K562 (cell line): ENCODE data around the gene ATP6V0A1. TPM values are rescaled to one million over a fixed set of nuclear protein-coding genes. Genes with fewer than 3 reads are reported as not detected.

ENCODE experiments used
- ATAC-seq: fragments of 200-7000 bp; cut with Tn5 transposase; 3 replicates; pipeline ENCODE4 v1.9.1; 2020; ENCODE audit warnings: moderate library complexity
- BruUV-seq: library from RNA; stranded (reverse); fragments of 400-500 nt; replicated peaks from 2 replicates; lab custom pipeline; 2021; lab: Mats Ljungman, UMichigan
- CTCF ChIA-PET: fragments of 300-600 bp; formaldehyde crosslinking; extraction: SDS; loops from one replicate; lab custom pipeline; 2021; ENCODE audit warnings: low intra/inter-chr PET ratio; lab: Yijun Ruan, JAX
- POLR2A ChIA-PET: fragments of 300-600, 350-650 bp; sonication (Branson Sonifier 250); formaldehyde crosslinking; extraction: SDS; loops from one replicate; lab custom pipeline; 2021; ENCODE audit warnings: antibody characterized with exemption, inconsistent platforms; lab: Yijun Ruan, JAX
- DNase-seq, 4 experiments: peaks; one replicate each; pipeline versions ENCODE4 v3.0.0 to v3.0.0-alpha.2; 2011 to 2018; ENCODE audit warnings: low spot score in 3 of 4, mixed read lengths in 3 of 4; ENCODE audit errors: extremely low read depth in 1 of 4
- FAIRE-seq: peaks from 2 replicates; lab custom pipeline; 2011; peaks lifted over from hg19 to GRCh38; lab: Jason Lieb, UNC
- H2AFZ ChIP-seq: 2 replicates; pipeline ENCODE4 v1.6.0; 2011; ENCODE audit warnings: low read depth, low read length, control low read depth, inconsistent platforms
- H3K27ac ChIP-seq: fragments of 200-600 bp; 3 replicates; pipeline ENCODE4 v1.8.0; 2011; ENCODE audit warnings: low read depth, mild to moderate bottlenecking, control low read depth, inconsistent platforms, low read length, moderate library complexity, mixed read lengths; ENCODE audit errors: extremely low read depth
- H3K27me3 ChIP-seq, 2 experiments: fragments of 300-600 bp in 1 of 2; 2 replicates in 1 of 2; 3 replicates in 1 of 2; pipeline versions ENCODE4 v1.6.0 to v1.8.0; 2011; ENCODE audit warnings: inconsistent platforms in 2 of 2, low read length in 2 of 2, mild to moderate bottlenecking in 1 of 2, mixed read lengths in 1 of 2, moderate library complexity in 1 of 2; ENCODE audit not compliant: control insufficient read depth in 2 of 2, insufficient read depth in 2 of 2
- H3K36me3 ChIP-seq: fragments of 300-600 bp; 3 replicates; pipeline ENCODE4 v1.8.0; 2011; ENCODE audit warnings: mild to moderate bottlenecking, low read length, inconsistent platforms; ENCODE audit not compliant: control insufficient read depth, insufficient read depth
- H3K4me1 ChIP-seq, 2 experiments: fragments of 200-600 bp in 1 of 2; replicated peaks in 1 of 2; 2 replicates in 1 of 2; 3 replicates in 1 of 2; pipeline versions ENCODE4 v1.5.1 to v1.8.0; 2011; ENCODE audit warnings: inconsistent platforms in 2 of 2, low read length in 2 of 2, mild to moderate bottlenecking in 1 of 2, mixed read lengths in 1 of 2, moderate library complexity in 1 of 2; ENCODE audit not compliant: control insufficient read depth in 2 of 2, insufficient read depth in 2 of 2
- H3K4me2 ChIP-seq: 2 replicates; pipeline ENCODE4 v1.6.1; 2011; ENCODE audit warnings: low read length, control low read depth, inconsistent platforms, mixed read lengths; ENCODE audit not compliant: insufficient read depth
- H3K4me3 ChIP-seq: fragments of 200-600 bp; sonication (generic), shearing (Covaris generic); 2 replicates; pipeline ENCODE4 v1.5.1; 2016; ENCODE audit warnings: control low read depth, inconsistent platforms
- H3K79me2 ChIP-seq: fragments of 200-600 bp; 3 replicates; pipeline ENCODE4 v1.8.0; 2011; ENCODE audit warnings: low read length, inconsistent platforms; ENCODE audit not compliant: control insufficient read depth, insufficient read depth
- H3K9ac ChIP-seq, 2 experiments: 2 replicates each; pipeline versions ENCODE4 v1.6.0 to v1.6.1; 2011; ENCODE audit warnings: low read depth in 2 of 2, low read length in 2 of 2, control low read depth in 1 of 2, inconsistent platforms in 1 of 2, mild to moderate bottlenecking in 1 of 2, mixed read lengths in 1 of 2; ENCODE audit not compliant: insufficient read depth in 1 of 2
- H3K9me1 ChIP-seq: one replicate; pipeline ENCODE4 v1.6.0; 2011; ENCODE audit warnings: inconsistent platforms, mild to moderate bottlenecking, low read length, moderate library complexity; ENCODE audit not compliant: control insufficient read depth, insufficient read depth
- H3K9me3 ChIP-seq: replicated peaks from 2 replicates; pipeline ENCODE4 v1.5.1; 2011; ENCODE audit warnings: low read depth, low read length, inconsistent platforms; ENCODE audit not compliant: control insufficient read depth, insufficient read depth
- H4K20me1 ChIP-seq: replicated peaks from 2 replicates; pipeline ENCODE4 v1.6.1; 2011; ENCODE audit warnings: low read length, inconsistent platforms, mixed read lengths; ENCODE audit not compliant: control insufficient read depth, insufficient read depth
- DDX20 ChIP-seq: fragments of 450-650 bp; IDR thresholded peaks from 2 replicates; pipeline ENCODE4 v1.6.1; 2016; ENCODE audit warnings: missing genetic modification characterization, low read depth, mild to moderate bottlenecking, missing compliant biosample characterization, moderate library complexity
- MGA ChIP-seq: fragments of 450-650 bp; IDR thresholded peaks from 2 replicates; pipeline ENCODE4 v1.6.1; 2016; ENCODE audit warnings: mild to moderate bottlenecking, moderate library complexity
- ZC3H11A ChIP-seq: IDR thresholded peaks from 2 replicates; pipeline ENCODE4 v1.6.1; 2012; ENCODE audit warnings: low read depth, low read length, improper control_type of control experiment
- ZSCAN32 ChIP-seq: fragments of 450-650 bp; formaldehyde crosslinking; IDR thresholded peaks from 2 replicates; pipeline ENCODE4 v1.4.0; 2020; ENCODE audit warnings: mild to moderate bottlenecking, moderate library complexity
- WGBS: fragments of 100-300 bp; shearing (Covaris generic); methylation state at CpG from one replicate; pipeline ENCODE4 v1.1.6; 2016; ENCODE audit warnings: low coverage, mixed read lengths; ENCODE audit not compliant: insufficient coverage; ENCODE audit errors: missing lambda C conversion rate; 5-methylcytosine and 5-hydroxymethylcytosine counted together
- in situ Hi-C: fragments of 300-500 bp; cut with MboI; formaldehyde crosslinking; loops from 4 replicates; pipeline ENCODE4 v1.15.0; 2018; ENCODE audit warnings: inconsistent platforms, mixed read lengths
- intact Hi-C: fragments of 100-400 bp; cut with micrococcal nuclease; formaldehyde crosslinking; loops from 2 replicates; pipeline ENCODE4 v1.14.2; 2022
- polyA plus RNA-seq, 8 experiments: library from polyadenylated mRNA; depleted of rRNA in 4 of 8; stranded (reverse) in 5 of 8; unstranded in 3 of 8; fragments of >200 nt; fragmentation: Nextera tagmentation in 2 of 8; fragmentation: Illumina TruSeq in 1 of 8; extraction: Ambion mirVana in 2 of 8; extraction: Trizol in 1 of 8; gene quantifications; 2 replicates each; pipeline versions ENCODE4 v1.2.1 to v1.2.3, GENCODE V29; 2011 to 2014; ENCODE audit warnings: inconsistent platforms in 1 of 8, missing spikeins in 1 of 8
- total RNA-seq, 7 experiments: library from RNA; depleted of rRNA in 6 of 7; stranded (reverse); fragments of >200 nt in 6 of 7; fragmentation: Illumina TruSeq in 2 of 7; extraction: Trizol in 2 of 7; gene quantifications; 2 replicates each; pipeline versions ENCODE4 v1.2.1 to v1.2.3, GENCODE V29; 2011 to 2021; ENCODE audit warnings: low replicate concordance in 1 of 7

Gene ATP6V0A1
- total and polyA plus RNA-seq, 9 of the 15 experiments (the other 6 are each of a cell fraction or from before 2014, with no cell fraction given), result 11.8 to 158 (median 75.5) TPM

GRCh38 chr17:42502926-42503325 is 44.2 kb downstream of the ATP6V0A1 start:
- in situ Hi-C loops, result no loop called here

More at GRCh38 chr17:42502926-42503325, 44.2 kb downstream of the ATP6V0A1 start:
- H3K4me3 ChIP-seq, result no peak overlapping the region
- H2AFZ ChIP-seq, result no peak overlapping the region
- H3K79me2 ChIP-seq, result no peaks in the 10 kb centered on the region
- WGBS, result 90% methylated on average over 1 of the region's 1 CpG
- no peak overlapping the region for H3K9ac ChIP-seq
- no peak for ATAC-seq
- intact Hi-C loops, result no loop called here
- ChIA-PET POLR2A (no interaction called here), CTCF (no interaction called here)
- no peak overlapping the region for H3K27ac ChIP-seq
- no peak overlapping the region for H3K4me2 ChIP-seq
- TF ChIP-seq MGA (no peak), ZSCAN32 (CRISPR knock-in tag) (no peak), DDX20 (tag) (no peak), ZC3H11A (no peak)
- H4K20me1 ChIP-seq, result no peaks in the 10 kb centered on the region
- H3K9me1 ChIP-seq, result no peaks in the 10 kb centered on the region
- no peaks in the 10 kb centered on the region for H3K4me1 ChIP-seq
- no peaks in the 10 kb centered on the region for H3K9me3 ChIP-seq
- no peak for FAIRE-seq
- H3K36me3 ChIP-seq, result peaks cover 88% of the 10 kb centered on the region
- no peaks in the 10 kb centered on the region for H3K27me3 ChIP-seq
- no peak for DNase-seq
- BruUV-seq, result no TSS peak
